Esophagus muscularis mucosa (tissue), 4 donors: ENCODE data around the gene ETV6. TPM values are rescaled to one million over a fixed set of nuclear protein-coding genes. Genes with fewer than 3 reads are reported as not detected.
A peak's percentile ranks its signal among the peaks of the same experiment; 100 is the strongest.

Experiments
- DNase-seq: peaks from one replicate; pipeline ENCODE4 v3.0.0-alpha.2; 2017; ENCODE audit errors: extremely low spot score
- H3K27ac ChIP-seq, 4 donors: fragments of 200-600 bp; sonication (generic); replicated peaks in 1 of 4; 1 replicate in 3 of 4; 2 replicates in 1 of 4; pipeline ENCODE4 v1.5.1; 2016 to 2019; ENCODE audit warnings: mild to moderate bottlenecking in 1 of 4
- H3K27me3 ChIP-seq, 4 donors: fragments of 200-600 bp; sonication (generic); one replicate each; pipeline versions ENCODE4 v1.5.1 to v1.6.0; 2016 to 2019
- H3K36me3 ChIP-seq, 4 donors: fragments of 200-600 bp; sonication (generic); one replicate each; pipeline ENCODE4 v1.5.1; 2016 to 2019
- H3K4me1 ChIP-seq, 4 donors: fragments of 200-600 bp; sonication (generic); one replicate each; pipeline ENCODE4 v1.5.1; 2016 to 2019
- H3K4me3 ChIP-seq, 4 donors: fragments of 200-600 bp; sonication (generic); 1 replicate in 2 of 4; 2 replicates in 2 of 4; pipeline ENCODE4 v1.5.1; 2016 to 2019; ENCODE audit warnings: mild to moderate bottlenecking in 4 of 4, moderate library complexity in 1 of 4
- H3K9me3 ChIP-seq, 4 donors: fragments of 200-600 bp; sonication (generic); 1 replicate in 3 of 4; 2 replicates in 1 of 4; pipeline ENCODE4 v1.5.1; 2016 to 2019
- CTCF ChIP-seq, 3 experiments: fragments of 200-600 bp in 2 of 3; fragments of 450-650 bp in 1 of 3; sonication (generic) in 2 of 3; IDR thresholded peaks; one replicate each; pipeline ENCODE4 v1.5.1; 2017 to 2019; ENCODE audit warnings: antibody characterized with exemption in 3 of 3, mild to moderate bottlenecking in 2 of 3, moderate library complexity in 1 of 3
- EP300 ChIP-seq: sonication (generic); formaldehyde crosslinking; IDR thresholded peaks from one replicate; pipeline ENCODE4 v1.6.1; 2017; ENCODE audit warnings: antibody characterized with exemption
- POLR2A ChIP-seq: fragments of 450-650 bp; IDR thresholded peaks from one replicate; pipeline ENCODE4 v1.6.1; 2017; ENCODE audit warnings: antibody characterized with exemption, moderate library complexity, mild to moderate bottlenecking, low read depth
- POLR2AphosphoS5 ChIP-seq, 2 donors: sonication (generic); formaldehyde crosslinking; IDR thresholded peaks; one replicate each; pipeline ENCODE4 v1.6.1; 2017; ENCODE audit warnings: antibody characterized with exemption in 2 of 2
- WGBS: methylation state at CpG from one replicate; pipeline ENCODE4 v1.1.5; 2018; 5-methylcytosine and 5-hydroxymethylcytosine counted together
- intact Hi-C: fragments of 100-400 bp; cut with DNase I; formaldehyde crosslinking; loops from one replicate; pipeline ENCODE4 v1.15.1; 2023
- total RNA-seq, 4 donors: library from RNA; depleted of rRNA; stranded (reverse); fragments of >200 nt; gene quantifications; one replicate each; pipeline versions ENCODE4 v1.1.0 to v1.2.1, GENCODE V29; 2016

ETV6 gene
- total RNA-seq, 4 donors from 2014 or later = 22.4 to 29.6 (median 25.3) TPM

GRCh38 chr12:11794751-11795150, 145.3 kb downstream of the ETV6 start:
- WGBS = 63% methylated on average over 4 of the region's 4 CpGs
- DNase-seq = no peak
- Histone ChIP-seq H3K27me3 (no peaks in the 10 kb centered on the region), H3K36me3 (no peaks in the 10 kb centered on the region), H3K9me3 (no peaks in the 10 kb centered on the region), H3K27ac (peak overlapping the region; percentile 88 to 94 (median 92)), H3K4me3 (peak overlapping the region in 1 of 4 donors; percentile 39), H3K4me1 (peaks cover 59 to 91% (median 87%) of the 10 kb centered on the region in 4 donors)
- TF ChIP-seq POLR2AphosphoS5 (IDR thresholded peaks at IDR 0.05) = no peak
- TF ChIP-seq EP300 = no peak
- TF ChIP-seq CTCF (IDR thresholded peaks at IDR 0.05) = no peak
- no peak for TF ChIP-seq POLR2A
- intact Hi-C loops = loop anchor here (10.0 kb wide), 1 partner anchor 140 kb away; no protein-coding TSS in a partner anchor

- Histone ChIP-seq H3K36me3 (no peaks in the 10 kb centered on the region), H3K4me1 (peaks cover 59 to 87% (median 84%) of the 10 kb centered on the region in 4 donors), H3K27me3 (no peaks in the 10 kb centered on the region), H3K27ac (peak overlapping the region; percentile 88 to 94 (median 92)), H3K9me3 (no peaks in the 10 kb centered on the region), H3K4me3 (no peak overlapping the region)
- intact Hi-C loops = loop anchor here (10.0 kb wide), 1 partner anchor 141 kb away; no protein-coding TSS in a partner anchor
- DNase-seq = no peak
- WGBS = 63% methylated on average over 8 of the region's 8 CpGs
- no peak for TF ChIP-seq POLR2A
- no peak for TF ChIP-seq EP300
- no peak for TF ChIP-seq POLR2AphosphoS5 (IDR thresholded peaks at IDR 0.05)
- no peak for TF ChIP-seq CTCF (IDR thresholded peaks at IDR 0.05)
Measured at GRCh38 chr12:11795192-11795912, 145.9 kb downstream of the ETV6 start.

GRCh38 chr12:11795913-11796459, 146.5 kb downstream of the ETV6 start:
- WGBS = 32% methylated on average over 6 of the region's 6 CpGs
- no peak for DNase-seq
- Histone ChIP-seq H3K27ac (peak overlapping the region; percentile 88 to 94 (median 92)), H3K36me3 (no peaks in the 10 kb centered on the region), H3K4me1 (peaks cover 57 to 81% (median 80%) of the 10 kb centered on the region in 4 donors), H3K4me3 (no peak overlapping the region), H3K27me3 (no peaks in the 10 kb centered on the region), H3K9me3 (no peaks in the 10 kb centered on the region)
- intact Hi-C loops = loop anchor here (10.0 kb wide), 1 partner anchor 141 kb away; no protein-coding TSS in a partner anchor
- TF ChIP-seq POLR2A (no peak), POLR2AphosphoS5 (IDR thresholded peaks at IDR 0.05) (peak in 1 of 2 donors; percentile 50)

GRCh38 chr12:11797317-11797913, 147.9 kb downstream of the ETV6 start:
- DNase-seq = no peak
- Histone ChIP-seq H3K4me3 (no peak overlapping the region), H3K27me3 (no peaks in the 10 kb centered on the region), H3K36me3 (no peaks in the 10 kb centered on the region), H3K4me1 (peaks cover 54 to 80% (median 74%) of the 10 kb centered on the region in 4 donors), H3K9me3 (no peaks in the 10 kb centered on the region), H3K27ac (peak overlapping the region; percentile 88 to 94 (median 92))
- TF ChIP-seq POLR2A (no peak), EP300 (no peak), CTCF (IDR thresholded peaks at IDR 0.05) (no peak), POLR2AphosphoS5 (IDR thresholded peaks at IDR 0.05) (peak in 1 of 2 donors; percentile 33)
- intact Hi-C loops = loop anchor here (10.0 kb wide), 1 partner anchor 143 kb away; no protein-coding TSS in a partner anchor
- WGBS = 59% methylated on average over 5 of the region's 5 CpGs
